Liver (tissue), 9 donors: Measurements from ENCODE around the gene ATP6V0D1. TPM values are rescaled to one million over a fixed set of nuclear protein-coding genes. Genes with fewer than 3 reads are reported as not detected.

Source experiments
- DNase-seq: peaks from one replicate; pipeline ENCODE4 v3.0.0-alpha.2; 2017; ENCODE audit warnings: low spot score
- H3K27ac ChIP-seq, 2 donors: one replicate each; pipeline ENCODE4 v1.7.0; 2013; ENCODE audit warnings: inconsistent platforms in 2 of 2, low read length in 2 of 2, control low read depth in 1 of 2, low read depth in 1 of 2, mild to moderate bottlenecking in 1 of 2
- H3K27me3 ChIP-seq, 4 donors: one replicate each; pipeline versions ENCODE4 v1.6.1 to v1.7.0; 2013; ENCODE audit warnings: low read length in 3 of 4, inconsistent platforms in 1 of 4, mild to moderate bottlenecking in 1 of 4, moderate library complexity in 1 of 4; ENCODE audit not compliant: control insufficient read depth in 4 of 4, insufficient read depth in 4 of 4
- H3K36me3 ChIP-seq, 4 donors: one replicate each; pipeline versions ENCODE4 v1.6.1 to v1.7.0; 2013; ENCODE audit warnings: low read length in 3 of 4, mild to moderate bottlenecking in 3 of 4, low read depth in 1 of 4, moderate library complexity in 1 of 4; ENCODE audit not compliant: control insufficient read depth in 4 of 4, insufficient read depth in 3 of 4
- H3K4me1 ChIP-seq, 4 donors: one replicate each; pipeline versions ENCODE4 v1.6.1 to v1.7.0; 2013; ENCODE audit warnings: low read length in 3 of 4, mild to moderate bottlenecking in 3 of 4, moderate library complexity in 1 of 4; ENCODE audit not compliant: control insufficient read depth in 4 of 4, insufficient read depth in 4 of 4
- H3K4me3 ChIP-seq, 3 donors: one replicate each; pipeline versions ENCODE4 v1.6.1 to v1.7.0; 2013; ENCODE audit warnings: low read length in 3 of 3, control low read depth in 1 of 3, low read depth in 1 of 3, mild to moderate bottlenecking in 1 of 3
- H3K9ac ChIP-seq, 2 donors: one replicate each; pipeline ENCODE4 v1.7.0; 2013; ENCODE audit warnings: low read length in 2 of 2, mild to moderate bottlenecking in 2 of 2, moderate library complexity in 2 of 2, control low read depth in 1 of 2, low read depth in 1 of 2
- H3K9me3 ChIP-seq, 4 donors: one replicate each; pipeline versions ENCODE4 v1.6.1 to v1.7.0; 2013; ENCODE audit warnings: low read length in 3 of 4; ENCODE audit not compliant: control insufficient read depth in 4 of 4
- ATF3 ChIP-seq: IDR thresholded peaks from 2 replicates; pipeline ENCODE4 v1.6.1; 2016; ENCODE audit warnings: antibody characterized with exemption
- CTCF ChIP-seq: fragments of 150-350 bp; IDR thresholded peaks from 2 replicates; pipeline ENCODE4 v1.5.1; 2017; ENCODE audit warnings: improper control_type of control experiment, low read depth, low read length; ENCODE audit not compliant: missing input control
- EGR1 ChIP-seq, 2 donors: IDR thresholded peaks; 2 replicates each; pipeline ENCODE4 v1.6.1; 2016 to 2018; ENCODE audit warnings: antibody characterized with exemption in 2 of 2, low read depth in 2 of 2
- FOXA1 ChIP-seq: IDR thresholded peaks from 2 replicates; pipeline ENCODE4 v1.6.1; 2016; ENCODE audit warnings: antibody characterized with exemption
- FOXA2 ChIP-seq: IDR thresholded peaks from 2 replicates; pipeline ENCODE4 v1.6.1; 2016; ENCODE audit warnings: antibody characterized with exemption
- GABPA ChIP-seq, 2 donors: IDR thresholded peaks in 1 of 2; conservative IDR thresholded peaks in 1 of 2; 2 replicates each; pipeline ENCODE4 v1.6.1; 2016; ENCODE audit warnings: antibody characterized with exemption in 2 of 2, mild to moderate bottlenecking in 1 of 2, moderate library complexity in 1 of 2
- HNF4A ChIP-seq, 2 donors: conservative IDR thresholded peaks; 2 replicates each; pipeline ENCODE4 v1.6.1; 2016; ENCODE audit warnings: antibody characterized with exemption in 2 of 2, mild to moderate bottlenecking in 2 of 2
- HNF4G ChIP-seq: IDR thresholded peaks from 2 replicates; pipeline ENCODE4 v1.6.1; 2016; ENCODE audit warnings: antibody characterized with exemption
- JUND ChIP-seq, 2 donors: IDR thresholded peaks; 2 replicates each; pipeline ENCODE4 v1.6.1; 2016; ENCODE audit warnings: antibody characterized with exemption in 2 of 2
- MAX ChIP-seq: IDR thresholded peaks from 2 replicates; pipeline ENCODE4 v1.6.1; 2016; ENCODE audit warnings: antibody characterized with exemption
- NR2F2 ChIP-seq: IDR thresholded peaks from 2 replicates; pipeline ENCODE4 v1.6.1; 2016; ENCODE audit warnings: antibody characterized with exemption
- RAD21 ChIP-seq, 2 donors: IDR thresholded peaks; 2 replicates each; pipeline ENCODE4 v1.6.1; 2016; ENCODE audit warnings: antibody characterized with exemption in 2 of 2, mild to moderate bottlenecking in 2 of 2
- REST ChIP-seq: IDR thresholded peaks from 2 replicates; pipeline ENCODE4 v1.6.1; 2016; ENCODE audit warnings: antibody characterized with exemption, mild to moderate bottlenecking
- SP1 ChIP-seq: IDR thresholded peaks from 2 replicates; pipeline ENCODE4 v1.6.1; 2018; ENCODE audit warnings: antibody characterized with exemption, mild to moderate bottlenecking
- TAF1 ChIP-seq: conservative IDR thresholded peaks from 2 replicates; pipeline ENCODE4 v1.6.1; 2016; ENCODE audit warnings: antibody characterized with exemption, mild to moderate bottlenecking
- WGBS: extraction: QIAGEN DNeasy Blood & Tissue Kit; methylation state at CpG from one replicate; pipeline ENCODE4 v1.1.7; 2013; 5-methylcytosine and 5-hydroxymethylcytosine counted together
- polyA plus RNA-seq, 2 donors: library from polyadenylated mRNA; stranded (reverse) in 1 of 2; unstranded in 1 of 2; fragments of 200-250 nt in 1 of 2; fragments of >200 nt in 1 of 2; fragmentation: Nextera tagmentation in 1 of 2; extraction: Ambion mirVana in 1 of 2; gene quantifications; one replicate each; pipeline versions ENCODE4 v1.2.1 to v1.2.3, GENCODE V29; 2013 to 2015
- total RNA-seq, 2 donors: library from RNA; depleted of rRNA; stranded (reverse); fragments of >200 nt; gene quantifications; one replicate each; pipeline ENCODE4 v1.2.3, GENCODE V29; 2014
- donor health status: healthy.
- donor health status: healthy.
- donor health status: healthy.
- donor health status: healthy.
- donor health status: healthy.

Gene ATP6V0D1
- total and polyA plus RNA-seq, 4 donors, result 47.6 to 80.2 (median 66.6) TPM

- peak; percentile 51 to 66 for TF ChIP-seq RAD21 (IDR thresholded peaks at IDR 0.05)
These were observed 10.6 kb downstream of the ATP6V0D1 start (continued) for GRCh38 chr16:67470359-67470758.

- H3K36me3 ChIP-seq, result peaks cover 0 to 2% (median 0%) of the 10 kb centered on the region in 4 donors
- no peak overlapping the region for H3K9ac ChIP-seq
- H3K9me3 ChIP-seq, result no peaks in the 10 kb centered on the region
- DNase-seq, result no peak
- no peak for TF ChIP-seq JUND (IDR thresholded peaks at IDR 0.05)
- TF ChIP-seq RAD21 (IDR thresholded peaks at IDR 0.05), result no peak
- no peak for TF ChIP-seq ATF3
- TF ChIP-seq REST, result no peak
- TF ChIP-seq TAF1, result no peak
- TF ChIP-seq GABPA (IDR thresholded peaks at IDR 0.05 in 1 of 2, conservative IDR thresholded peaks at IDR 0.05 in 1 of 2), result no peak
- no peak for TF ChIP-seq FOXA2
- TF ChIP-seq HNF4A (conservative IDR thresholded peaks at IDR 0.05), result no peak
- TF ChIP-seq CTCF, result no peak
- TF ChIP-seq SP1, result no peak
- no peak for TF ChIP-seq MAX
- no peak for TF ChIP-seq HNF4G
- no peak overlapping the region for H3K4me3 ChIP-seq
- no peak overlapping the region for H3K27ac ChIP-seq
- no peaks in the 10 kb centered on the region for H3K27me3 ChIP-seq
- WGBS, result 85% methylated on average over 5 of the region's 5 CpGs
- peaks cover 9 to 43% (median 38%) of the 10 kb centered on the region in 4 donors for H3K4me1 ChIP-seq
These were observed 12.2 kb downstream of the ATP6V0D1 start for GRCh38 chr16:67468731-67469130.

- no peak overlapping the region for H3K4me3 ChIP-seq
- H3K27ac ChIP-seq, result no peak overlapping the region
- peaks cover 0 to 2% (median 0%) of the 10 kb centered on the region in 4 donors for H3K36me3 ChIP-seq
- H3K4me1 ChIP-seq, result peaks cover 13 to 42% (median 37%) of the 10 kb centered on the region in 4 donors
- H3K27me3 ChIP-seq, result no peaks in the 10 kb centered on the region
- no peaks in the 10 kb centered on the region for H3K9me3 ChIP-seq
- no peak overlapping the region for H3K9ac ChIP-seq
- DNase-seq, result no peak
- no peak for TF ChIP-seq MAX
- TF ChIP-seq CTCF, result no peak
- TF ChIP-seq FOXA2, result no peak
- TF ChIP-seq HNF4G, result no peak
- TF ChIP-seq FOXA1, result no peak
- no peak for TF ChIP-seq JUND (IDR thresholded peaks at IDR 0.05)
- TF ChIP-seq RAD21 (IDR thresholded peaks at IDR 0.05), result no peak
- no peak for TF ChIP-seq NR2F2
- no peak for TF ChIP-seq EGR1 (IDR thresholded peaks at IDR 0.05; ENCODE audit: low read depth in 2 of 2)
- 84% methylated on average over 6 of the region's 6 CpGs for WGBS
These were observed 14.4 kb downstream of the ATP6V0D1 start for GRCh38 chr16:67466581-67466980.
